NCI-H2029 (cell line): ENCODE results near the gene HSD17B3.
A peak's percentile ranks its signal among the peaks of the same experiment; 100 is the strongest.
"Not testable (repeated sequence)": the region's sequence is repeated elsewhere in the genome, so short reads cannot be mapped to it uniquely, and the experiment has no call there.

Experiments
- DNase-seq: peaks from one replicate; lab custom pipeline; 2025; lab: John Stamatoyannopoulos, UW

The HSD17B3 gene

DNA sequence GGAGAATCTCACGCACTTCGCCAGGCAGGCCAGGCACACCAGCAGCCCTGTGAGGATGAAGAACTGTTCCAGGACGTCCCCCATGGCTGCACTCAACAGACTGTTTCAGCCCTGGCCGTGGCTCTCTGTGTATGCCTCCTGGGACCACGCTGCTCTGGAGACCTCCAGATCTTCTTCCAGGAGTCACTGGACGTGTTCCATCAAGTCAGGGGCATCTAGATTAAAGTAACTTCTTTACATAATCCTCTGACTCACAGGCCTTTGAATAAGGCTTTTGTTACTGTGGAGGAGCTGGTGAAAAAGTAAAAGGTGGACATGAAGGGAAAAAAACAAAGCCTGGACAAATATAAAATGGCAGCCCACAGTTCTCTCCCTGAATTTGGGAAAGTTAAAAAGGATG lies at the start of gene HSD17B3:
Gene HSD17B3, minus strand, starts transcription at position 156 of the 400 bp plus-strand sequence. Its CDS starts 72 bp downstream, at position 84.
- no peak for DNase-seq

DNA sequence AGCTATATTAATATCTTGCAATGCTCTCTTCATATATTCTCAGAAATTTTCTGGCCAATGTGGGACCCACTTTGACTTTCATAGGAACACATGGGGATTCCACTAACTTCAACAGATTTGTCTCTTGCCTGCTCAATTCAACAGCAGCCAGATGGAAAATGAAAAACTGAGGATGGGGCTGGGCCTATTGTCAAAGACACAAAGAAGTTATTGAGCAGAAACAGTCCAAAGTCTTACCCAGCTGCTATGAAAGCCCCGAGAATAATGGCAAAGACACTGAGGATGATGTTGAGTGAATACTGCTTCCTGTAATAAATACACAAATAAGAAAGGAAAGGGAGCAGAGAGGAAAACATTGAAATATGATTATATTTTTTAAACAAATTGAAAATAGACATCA lies 48.9 kb upstream of the HSD17B3 start:
- no peak for DNase-seq

GRCh38 chr9:96348261-96348660 lies 46.3 kb upstream of the HSD17B3 start:
- DNase-seq = no peak

DNA sequence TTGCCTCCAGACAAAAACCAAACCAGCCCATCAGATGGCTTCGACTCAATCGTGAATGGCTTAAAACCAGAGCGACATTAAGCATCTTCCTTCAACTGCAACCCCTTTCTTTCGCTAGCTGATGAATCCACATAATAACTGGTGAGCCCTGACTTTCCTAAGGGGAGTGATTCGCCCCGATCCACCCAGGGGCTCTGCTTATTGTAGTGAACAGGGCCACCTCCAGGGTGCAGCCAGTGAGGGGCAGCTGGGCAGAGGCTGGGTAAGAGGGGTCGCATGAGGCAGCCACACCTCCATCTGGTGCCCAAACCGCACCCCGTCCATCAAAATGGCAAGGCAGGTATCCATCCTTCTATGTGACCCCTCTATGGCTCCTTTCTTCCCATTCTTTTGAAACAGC lies 43.6 kb upstream of the HSD17B3 start:
- no peak for DNase-seq

GRCh38 chr9:96344458-96345180 lies 42.6 kb upstream of the HSD17B3 start:
- peak; percentile 83 for DNase-seq

DNA sequence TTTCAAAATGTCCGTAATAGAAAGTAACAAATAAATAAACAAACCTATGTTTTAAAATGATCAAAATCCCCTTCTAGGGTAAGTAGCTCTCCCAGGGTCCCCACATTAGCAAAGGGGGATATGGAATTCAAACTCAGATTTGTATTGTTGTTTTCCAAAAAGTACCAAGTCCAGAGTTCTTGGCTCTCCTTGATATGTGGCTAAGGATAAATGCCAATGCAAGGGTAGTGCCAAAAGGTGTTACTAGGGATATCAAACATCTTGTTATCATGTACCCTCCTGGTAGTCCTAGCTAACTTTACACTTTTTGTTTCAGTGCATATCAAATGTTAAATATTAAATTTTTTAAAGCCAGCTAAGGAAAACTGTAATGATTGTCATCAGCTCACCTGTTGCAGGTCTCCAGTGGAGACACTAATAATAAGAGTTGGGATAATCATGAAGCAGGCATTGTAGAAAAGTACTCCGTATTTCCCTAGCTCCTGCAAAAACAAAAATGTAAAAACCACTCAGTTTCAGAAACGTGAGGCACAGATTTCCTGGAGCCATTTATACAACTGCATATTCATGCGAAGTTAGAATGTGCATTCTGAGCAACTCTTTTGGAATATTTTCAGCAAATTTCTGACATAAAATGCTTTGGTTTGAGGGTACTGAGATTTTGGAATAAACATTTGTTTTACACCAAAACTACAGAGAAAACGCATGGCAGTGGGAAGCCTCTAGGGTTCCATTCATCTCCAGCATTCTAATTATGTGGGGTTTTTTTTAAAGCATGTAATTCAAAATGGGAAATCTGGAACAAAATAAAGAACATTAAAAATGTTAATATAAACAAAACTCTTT lies 41.8 kb upstream of the HSD17B3 start:
- no peak for DNase-seq

GRCh38 chr9:96342571-96343245 lies 40.7 kb upstream of the HSD17B3 start:
- no peak for DNase-seq

DNA sequence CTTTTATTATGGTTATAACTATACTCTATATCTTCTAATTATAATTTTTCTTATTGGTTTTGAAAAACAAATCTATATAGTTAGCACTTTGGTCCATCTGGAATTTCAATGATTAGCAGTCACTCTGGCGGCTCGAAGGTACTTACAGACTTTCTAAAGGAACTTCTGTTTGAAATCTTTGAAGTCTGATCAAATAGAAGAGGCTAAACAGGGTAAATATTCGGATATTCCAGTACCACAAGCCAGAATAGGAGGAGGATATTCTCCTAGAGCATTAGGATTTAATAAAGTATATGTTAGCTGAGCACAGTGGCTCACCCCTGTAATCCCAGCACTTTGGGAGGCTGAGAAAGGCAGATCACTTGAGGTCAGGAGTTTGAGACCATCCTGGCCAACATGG lies 38.7 kb upstream of the HSD17B3 start:
- DNase-seq = no peak

DNA sequence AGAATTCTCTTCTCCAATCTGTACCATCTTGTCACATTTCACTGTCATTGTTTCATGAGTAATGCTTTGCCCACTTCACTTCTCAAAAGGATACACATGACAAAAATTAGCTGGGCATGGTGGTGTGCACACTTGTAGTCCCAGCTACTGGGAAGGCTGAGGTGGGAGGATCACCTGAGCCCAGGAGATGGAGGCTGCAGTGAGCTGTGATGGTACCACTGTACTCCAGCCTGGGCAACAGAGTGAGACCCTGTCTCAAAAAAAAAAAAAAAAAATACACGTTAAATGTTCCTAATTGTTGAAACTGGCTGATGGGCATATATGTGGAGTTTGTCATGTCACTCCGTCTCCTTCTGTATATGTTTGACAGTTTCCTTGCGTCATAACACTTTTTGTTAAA lies 36.3 kb upstream of the HSD17B3 start:
- DNase-seq = no peak

DNA sequence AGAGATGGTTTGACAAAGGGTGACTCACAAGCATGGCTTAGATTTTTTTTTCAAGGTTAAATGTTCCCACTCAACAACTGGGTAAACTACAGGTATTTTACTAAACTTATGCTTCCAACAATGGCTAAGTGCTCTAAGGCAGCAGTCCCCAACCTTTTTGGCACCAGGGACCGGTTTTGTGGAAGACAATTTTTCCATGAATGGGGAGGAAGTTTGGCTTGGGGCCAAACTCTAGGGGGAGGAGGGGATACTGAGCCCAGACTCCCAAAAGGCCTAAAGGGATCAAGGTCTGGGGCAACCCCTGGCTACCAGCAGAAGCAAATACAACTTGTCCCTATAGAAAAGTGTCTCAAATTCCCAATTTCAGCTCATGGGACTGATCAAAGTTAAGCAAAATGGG lies 32.0 kb upstream of the HSD17B3 start:
- DNase-seq = no peak

GRCh38 chr9:96331236-96331947 lies 29.4 kb upstream of the HSD17B3 start:
- DNase-seq = no peak

DNA sequence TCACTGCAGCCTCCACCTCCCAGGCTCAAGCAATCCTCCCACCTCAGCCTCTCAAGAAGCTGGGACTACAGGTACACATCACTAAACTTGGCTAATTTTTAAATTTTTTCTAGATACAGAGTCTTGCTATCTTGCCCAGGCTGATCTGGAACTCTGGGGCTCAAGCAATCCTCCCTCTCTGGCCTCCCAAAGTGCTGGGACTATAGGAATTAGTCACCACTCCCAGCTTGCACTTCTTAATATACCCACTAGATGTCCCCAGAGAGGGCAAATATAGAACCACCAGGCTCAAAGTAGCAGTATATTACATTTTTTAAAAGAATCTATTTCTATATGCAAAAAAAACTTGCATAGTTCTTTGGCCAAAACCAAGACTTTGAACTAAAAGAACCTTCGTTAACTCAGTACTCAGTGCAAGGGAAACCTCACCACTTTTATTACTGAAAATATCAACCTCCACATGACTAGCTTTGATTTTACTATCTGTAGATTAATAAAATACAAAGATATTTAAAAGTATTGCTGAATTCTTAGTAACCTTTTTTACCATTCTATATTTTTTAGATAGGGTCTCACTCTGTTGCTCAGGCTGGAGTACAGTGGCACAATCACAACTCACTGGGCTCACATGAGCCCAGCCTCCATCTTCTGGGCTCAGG lies 25.8 kb upstream of the HSD17B3 start:
- DNase-seq = peak; percentile 19

DNA sequence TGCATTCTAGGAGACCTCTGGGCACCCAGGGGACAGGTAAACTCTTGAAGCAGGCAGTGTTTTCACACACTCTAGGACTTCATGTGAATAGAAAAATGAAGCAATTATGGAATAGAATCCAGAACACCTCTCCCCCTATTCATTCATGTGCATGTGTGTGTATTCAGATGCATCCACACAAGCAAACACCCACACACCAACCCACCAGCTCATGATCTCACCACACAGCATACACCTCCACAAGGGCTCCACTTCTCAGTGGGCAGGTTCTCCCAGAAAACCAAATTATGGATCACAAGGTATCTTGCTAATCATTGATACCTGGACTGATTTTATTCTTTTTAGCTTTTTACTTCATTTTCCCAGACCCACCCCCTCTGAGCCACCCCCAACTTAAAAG lies 21.2 kb upstream of the HSD17B3 start:
- no peak for DNase-seq

DNA sequence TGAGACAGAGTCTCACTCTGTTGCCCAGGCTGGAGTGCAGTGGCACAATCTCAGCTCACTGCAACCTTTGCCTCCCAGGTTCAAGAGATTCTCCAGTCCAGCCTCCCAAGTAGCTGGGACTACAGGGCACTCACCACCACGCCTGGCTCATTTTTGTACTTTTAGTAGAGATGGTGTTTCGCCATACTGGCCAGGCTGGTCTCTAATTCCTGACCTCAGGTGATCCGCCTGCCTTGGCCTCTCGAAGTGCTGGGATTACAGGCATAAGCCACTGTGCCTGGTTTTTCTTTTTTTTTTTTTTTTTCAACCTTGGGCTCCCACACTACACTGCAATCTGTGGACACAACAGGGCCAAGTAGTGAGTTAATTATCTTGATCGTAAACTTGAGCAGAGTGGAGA lies 20.8 kb upstream of the HSD17B3 start:
- DNase-seq = not testable (repeated sequence)

- DNase-seq = not testable (repeated sequence)
Measured at GRCh38 chr9:96322210-96322609, 20.2 kb upstream of the HSD17B3 start.

DNA sequence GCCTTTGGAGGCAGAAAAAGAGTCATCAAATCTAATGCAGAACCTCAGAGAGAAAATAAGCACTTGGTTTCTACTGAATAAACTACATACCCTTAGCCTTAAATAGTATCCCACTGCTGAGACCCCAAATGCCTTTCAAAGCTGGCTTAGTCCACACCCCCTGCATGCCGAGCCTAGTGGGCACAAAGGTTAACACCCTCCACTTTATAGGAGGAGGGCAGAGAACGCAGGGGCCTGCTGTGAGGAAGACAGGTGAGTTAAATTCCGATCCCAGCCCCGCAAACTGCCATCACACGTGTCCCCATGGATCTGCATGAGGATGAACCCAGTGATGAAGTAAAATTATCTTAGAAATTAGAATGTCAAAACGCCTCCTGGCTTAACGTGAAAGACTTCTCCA lies 19.5 kb upstream of the HSD17B3 start:
- no peak for DNase-seq

DNA sequence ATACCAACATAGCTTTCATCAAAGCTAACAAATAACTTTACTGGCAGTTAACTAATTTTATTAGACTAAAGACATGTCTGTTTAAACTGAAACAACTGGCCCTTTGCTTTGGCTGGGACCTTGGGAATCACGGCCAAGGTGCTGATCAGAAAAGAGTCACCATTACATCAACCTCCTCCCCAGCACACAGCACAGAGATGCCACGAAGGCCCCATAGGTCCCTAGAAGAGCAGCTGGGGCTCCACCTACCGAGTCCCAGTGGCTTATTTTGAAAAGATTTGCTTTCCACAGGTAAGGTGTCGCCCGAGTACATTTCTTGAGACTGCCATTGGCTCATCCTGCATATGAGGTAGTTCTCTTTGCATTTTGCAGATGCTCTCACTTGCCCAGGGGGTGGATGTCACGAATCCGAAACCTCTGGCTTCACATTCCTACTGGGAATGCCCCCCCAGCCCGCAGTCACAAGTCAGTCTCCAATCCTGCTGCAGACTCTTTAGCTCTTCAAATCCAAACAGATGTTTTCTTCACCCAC lies 18.8 kb upstream of the HSD17B3 start:
- DNase-seq = no peak

DNA sequence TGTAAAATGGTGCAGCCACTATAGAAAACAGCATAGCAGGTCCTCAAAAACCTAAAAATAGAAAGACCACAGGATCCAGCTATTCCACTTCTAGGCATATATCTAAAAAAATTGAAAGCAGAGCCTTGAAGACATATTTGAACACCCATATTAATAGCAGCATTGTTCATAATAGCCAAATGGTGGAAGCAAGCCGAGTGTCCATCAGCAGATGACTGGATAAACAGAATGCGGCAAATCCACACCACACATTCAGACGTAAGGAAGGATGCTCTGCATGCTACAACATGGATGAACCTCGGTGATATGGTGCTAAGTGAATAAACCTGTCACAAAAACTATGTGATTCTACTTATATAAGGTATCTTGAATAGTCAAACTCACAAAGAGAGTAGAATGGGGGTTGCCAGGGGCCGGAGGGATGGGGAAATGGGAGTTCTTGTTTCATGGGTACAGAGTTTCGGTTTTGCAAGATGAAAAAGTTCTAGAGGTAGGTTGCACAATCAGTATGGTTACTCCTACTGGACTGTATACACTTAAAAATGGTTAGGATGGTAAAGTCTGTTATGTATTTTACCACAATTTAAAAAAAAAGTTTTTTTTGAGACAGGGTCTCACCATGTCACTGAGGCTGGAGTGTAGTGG lies 17.1 kb upstream of the HSD17B3 start:
- DNase-seq = no peak

DNA sequence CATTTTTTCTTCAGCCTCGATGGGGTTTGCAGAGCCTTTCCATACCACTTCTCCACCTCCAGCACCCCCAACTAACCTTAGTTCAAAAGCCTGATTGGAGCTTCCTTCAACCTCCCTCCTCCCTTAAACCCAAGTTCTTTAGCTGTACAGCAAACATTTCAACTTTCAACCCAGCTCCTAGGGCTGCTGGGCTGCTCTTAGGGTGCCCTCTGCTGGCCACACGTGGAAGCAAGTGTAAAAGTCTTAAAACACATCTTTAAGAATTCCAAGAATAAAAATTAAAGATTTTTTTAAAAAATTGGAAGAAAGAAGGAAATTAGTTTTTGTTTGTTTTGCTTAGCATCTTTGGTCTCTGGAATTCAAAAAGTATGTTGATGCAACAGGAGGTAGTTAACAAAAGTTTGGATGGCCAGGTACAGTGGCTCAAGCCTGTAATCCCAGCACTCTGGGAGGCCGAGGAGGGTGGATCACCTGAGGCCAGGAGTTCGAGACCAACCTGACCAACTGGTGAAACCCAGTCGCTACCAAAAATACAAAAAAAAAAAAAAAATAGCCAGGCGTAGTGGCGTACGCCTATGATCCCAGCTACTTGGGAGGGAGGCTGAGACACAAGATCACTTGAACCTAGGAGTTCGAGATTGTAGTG lies 15.5 kb upstream of the HSD17B3 start:
- DNase-seq = peak; percentile 3

DNA sequence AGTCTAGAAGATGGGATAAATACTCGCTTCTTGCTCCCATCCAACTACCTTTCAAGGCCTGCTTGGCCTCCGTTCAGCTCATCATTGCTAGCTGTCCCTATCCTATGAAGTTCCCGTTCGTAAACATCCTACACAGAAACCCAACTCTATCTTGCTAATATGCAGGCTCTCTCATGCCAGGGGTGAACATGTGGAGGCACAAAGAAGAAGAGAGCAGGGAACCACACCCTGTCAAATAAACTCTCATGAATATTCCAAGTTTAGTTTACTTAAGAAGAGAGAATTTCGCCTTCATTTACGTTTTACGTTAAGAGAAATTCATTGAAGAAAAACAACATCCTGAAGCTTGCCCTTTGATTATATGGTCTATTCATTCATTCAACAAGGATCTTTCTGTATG lies 7.9 kb upstream of the HSD17B3 start:
- no peak for DNase-seq
